GM12878 (cell line): Measurements from ENCODE around the gene RBM48. TPM values are rescaled to one million over a fixed set of nuclear protein-coding genes. Genes with fewer than 3 reads are reported as not detected.
"Not testable (repeated sequence)": the region's sequence is repeated elsewhere in the genome, so short reads cannot be mapped to it uniquely, and the experiment has no call there.

Experiments used
- ATAC-seq: fragments of 200-7000 bp; cut with Tn5 transposase; 3 replicates; pipeline ENCODE4 v1.9.1; 2020; ENCODE audit warnings: mild to moderate bottlenecking, moderate library complexity
- BruUV-seq: library from RNA; stranded (reverse); fragments of 400-500 nt; replicated peaks from 2 replicates; lab custom pipeline; 2021; lab: Mats Ljungman, UMichigan
- CTCF ChIA-PET: fragments of 300-600 bp; sonication (Branson Sonifier 250); formaldehyde crosslinking; extraction: SDS; loops from one replicate; lab custom pipeline; 2021; ENCODE audit warnings: inconsistent platforms; lab: Yijun Ruan, JAX
- POLR2A ChIA-PET: fragments of 350-600 bp; formaldehyde crosslinking; extraction: SDS; loops from one replicate; lab custom pipeline; 2021; ENCODE audit warnings: inconsistent platforms; lab: Charles Lee
- RAD21 ChIA-PET: fragments of 300-600 bp; sonication (Branson Sonifier 250); formaldehyde crosslinking; loops from one replicate; lab custom pipeline; 2023; ENCODE audit warnings: antibody characterized with exemption; ENCODE audit not compliant: unreplicated experiment; lab: Charles Lee
- SMC1A ChIA-PET: fragments of 300-600 bp; sonication (Branson Sonifier 250); formaldehyde crosslinking; loops from one replicate; lab custom pipeline; 2023; ENCODE audit not compliant: unreplicated experiment, uncharacterized antibody; lab: Charles Lee
- DNase-seq: peaks from one replicate; pipeline ENCODE4 v3.0.0-alpha.2; 2011; ENCODE audit warnings: low read depth, low spot score
- FAIRE-seq: peaks from 3 replicates; lab custom pipeline; 2011; peaks lifted over from hg19 to GRCh38; lab: Jason Lieb, UNC
- H2AFZ ChIP-seq: 2 replicates; pipeline ENCODE4 v1.6.0; 2011; ENCODE audit warnings: low read depth, low read length, control low read depth; ENCODE audit not compliant: control insufficient read depth
- H3K27ac ChIP-seq: 2 replicates; pipeline ENCODE4 v1.5.1; 2011; ENCODE audit warnings: control low read depth; ENCODE audit not compliant: control insufficient read depth, insufficient read depth
- H3K27me3 ChIP-seq, 2 experiments: replicated peaks in 1 of 2; 2 replicates each; pipeline versions ENCODE4 v1.6.0 to v1.6.1; 2011; ENCODE audit warnings: low read length in 1 of 2; ENCODE audit not compliant: control insufficient read depth in 2 of 2, insufficient read depth in 2 of 2
- H3K36me3 ChIP-seq, 2 experiments: 2 replicates each; pipeline ENCODE4 v1.5.1; 2011; ENCODE audit warnings: low read length in 1 of 2; ENCODE audit not compliant: control insufficient read depth in 2 of 2, insufficient read depth in 2 of 2
- H3K4me1 ChIP-seq: 2 replicates; pipeline ENCODE4 v1.6.1; 2011; ENCODE audit warnings: mild to moderate bottlenecking, low read length, moderate library complexity, mixed read lengths; ENCODE audit not compliant: control insufficient read depth, insufficient read depth
- H3K4me2 ChIP-seq: 2 replicates; pipeline ENCODE4 v1.6.0; 2011; ENCODE audit warnings: control low read depth; ENCODE audit not compliant: control insufficient read depth, insufficient read depth
- H3K4me3 ChIP-seq: fragments of 200-600 bp; sonication (generic); 2 replicates; pipeline ENCODE4 v1.5.1; 2016
- H3K79me2 ChIP-seq: 2 replicates; pipeline ENCODE4 v1.6.0; 2011; ENCODE audit warnings: low read length; ENCODE audit not compliant: control insufficient read depth, insufficient read depth
- H3K9ac ChIP-seq: 2 replicates; pipeline ENCODE4 v1.8.0; 2011; ENCODE audit warnings: low read length, control low read depth, mixed read lengths; ENCODE audit not compliant: control insufficient read depth, insufficient read depth
- H3K9me3 ChIP-seq: replicated peaks from 3 replicates; pipeline ENCODE4 v1.5.1; 2011; ENCODE audit warnings: mild to moderate bottlenecking, low read length; ENCODE audit not compliant: control insufficient read depth, insufficient read depth
- H4K20me1 ChIP-seq: 2 replicates; pipeline ENCODE4 v1.6.0; 2011; ENCODE audit not compliant: control insufficient read depth, insufficient read depth
- BMI1 ChIP-seq: fragments of 450-650 bp; IDR thresholded peaks from 2 replicates; pipeline ENCODE4 v1.6.1; 2016; ENCODE audit warnings: mild to moderate bottlenecking, moderate library complexity, borderline replicate concordance
- BRCA1 ChIP-seq: IDR thresholded peaks from 2 replicates; pipeline ENCODE4 v1.6.1; 2011; ENCODE audit warnings: low read depth, low read length, improper control_type of control experiment
- CBX5 ChIP-seq: sonication (generic); IDR thresholded peaks from 2 replicates; pipeline ENCODE4 v1.6.1; 2016; ENCODE audit warnings: low read depth, moderate library complexity, mild to moderate bottlenecking, inconsistent platforms
- CHD1 ChIP-seq: IDR thresholded peaks from 2 replicates; pipeline ENCODE4 v1.6.1; 2012; ENCODE audit warnings: low read depth, low read length, improper control_type of control experiment
- CHD2 ChIP-seq: IDR thresholded peaks from 2 replicates; pipeline ENCODE4 v1.6.1; 2011; ENCODE audit warnings: low read depth, low read length, improper control_type of control experiment, borderline replicate concordance
- CTCF ChIP-seq, 3 experiments: IDR thresholded peaks in 2 of 3; conservative IDR thresholded peaks in 1 of 3; 2 replicates each; pipeline ENCODE4 v1.5.1; 2011; ENCODE audit warnings: low read depth in 3 of 3, low read length in 3 of 3, mild to moderate bottlenecking in 3 of 3, control low read depth in 2 of 3, moderate library complexity in 2 of 3, inconsistent platforms in 1 of 3, mixed read lengths in 1 of 3; ENCODE audit not compliant: control insufficient read depth in 2 of 3, insufficient read depth in 1 of 3; ENCODE audit errors: extremely low read depth in 1 of 3
- ETV6 ChIP-seq, 2 experiments: fragments of 450-650 bp in 1 of 2; IDR thresholded peaks in 1 of 2; conservative IDR thresholded peaks in 1 of 2; 2 replicates each; pipeline ENCODE4 v1.6.1; 2014; ENCODE audit warnings: antibody characterized with exemption in 1 of 2, borderline replicate concordance in 1 of 2, low read depth in 1 of 2, mild to moderate bottlenecking in 1 of 2, moderate library complexity in 1 of 2
- EZH2 ChIP-seq: IDR thresholded peaks from 2 replicates; pipeline ENCODE4 v1.6.1; 2012; ENCODE audit warnings: low read depth, mild to moderate bottlenecking, control low read depth, inconsistent platforms, low read length, borderline replicate concordance; ENCODE audit not compliant: control insufficient read depth
- NBN ChIP-seq: fragments of 450-650 bp; IDR thresholded peaks from 2 replicates; pipeline ENCODE4 v1.6.1; 2016
- POLR2A ChIP-seq: IDR thresholded peaks from 2 replicates; pipeline ENCODE4 v1.6.1; 2011; ENCODE audit warnings: low read depth, mild to moderate bottlenecking, low read length
- RAD21 ChIP-seq: IDR thresholded peaks from 2 replicates; pipeline ENCODE4 v1.6.1; 2011; ENCODE audit warnings: mild to moderate bottlenecking, low read depth, low read length, moderate library complexity; ENCODE audit not compliant: insufficient read depth
- SUPT20H ChIP-seq: IDR thresholded peaks from 2 replicates; pipeline ENCODE4 v1.6.1; 2011; ENCODE audit warnings: low read depth, mild to moderate bottlenecking, low read length, moderate library complexity, borderline replicate concordance; ENCODE audit not compliant: control insufficient read depth
- ZNF622 ChIP-seq: fragments of 450-650 bp; IDR thresholded peaks from 2 replicates; pipeline ENCODE4 v1.6.1; 2017; ENCODE audit warnings: mild to moderate bottlenecking, inconsistent platforms
- WGBS: methylation state at CpG from one replicate; pipeline ENCODE4 v1.1.6; 2016; ENCODE audit warnings: low lambda C conversion rate; ENCODE audit not compliant: insufficient replicate concordance, insufficient coverage; ENCODE audit errors: missing lambda C conversion rate; 5-methylcytosine and 5-hydroxymethylcytosine counted together
- in situ Hi-C: fragments of 300-500 bp; cut with MboI; formaldehyde crosslinking; loops from 9 replicates; pipeline ENCODE4 v1.14.3; 2018; ENCODE audit warnings: mixed read lengths
- intact Hi-C: fragments of 100-400 bp; cut with micrococcal nuclease; formaldehyde crosslinking; loops from one replicate; pipeline ENCODE4 v1.14.2; 2022; ENCODE audit not compliant: unreplicated experiment
- polyA plus RNA-seq, 11 experiments: library from polyadenylated mRNA; depleted of rRNA in 4 of 11; unstranded in 6 of 11; stranded (reverse) in 5 of 11; fragments of >200 nt; fragmentation: Nextera tagmentation in 4 of 11; fragmentation: Illumina TruSeq in 1 of 11; extraction: Ambion mirVana in 4 of 11; extraction: Trizol in 1 of 11; gene quantifications; 1 replicate in 1 of 11; 2 replicates in 10 of 11; pipeline versions ENCODE4 v1.2.1 to v1.2.3, GENCODE V29; 2011 to 2016; ENCODE audit warnings: inconsistent platforms in 2 of 11, missing spikeins in 2 of 11, low read depth in 1 of 11
- total RNA-seq, 4 experiments: library from RNA; depleted of rRNA in 3 of 4; stranded (reverse); fragments of >200 nt in 3 of 4; fragmentation: Illumina TruSeq in 1 of 4; extraction: Trizol in 1 of 4; gene quantifications; 2 replicates each; pipeline versions ENCODE4 v1.2.1 to v1.2.3, GENCODE V29; 2013 to 2021

RBM48 gene
- total and polyA plus RNA-seq, 10 of the 15 experiments (the other 5 are each of a cell fraction or from before 2014, with no cell fraction given), result 8.5 to 14.7 (median 11.6) TPM

DNA sequence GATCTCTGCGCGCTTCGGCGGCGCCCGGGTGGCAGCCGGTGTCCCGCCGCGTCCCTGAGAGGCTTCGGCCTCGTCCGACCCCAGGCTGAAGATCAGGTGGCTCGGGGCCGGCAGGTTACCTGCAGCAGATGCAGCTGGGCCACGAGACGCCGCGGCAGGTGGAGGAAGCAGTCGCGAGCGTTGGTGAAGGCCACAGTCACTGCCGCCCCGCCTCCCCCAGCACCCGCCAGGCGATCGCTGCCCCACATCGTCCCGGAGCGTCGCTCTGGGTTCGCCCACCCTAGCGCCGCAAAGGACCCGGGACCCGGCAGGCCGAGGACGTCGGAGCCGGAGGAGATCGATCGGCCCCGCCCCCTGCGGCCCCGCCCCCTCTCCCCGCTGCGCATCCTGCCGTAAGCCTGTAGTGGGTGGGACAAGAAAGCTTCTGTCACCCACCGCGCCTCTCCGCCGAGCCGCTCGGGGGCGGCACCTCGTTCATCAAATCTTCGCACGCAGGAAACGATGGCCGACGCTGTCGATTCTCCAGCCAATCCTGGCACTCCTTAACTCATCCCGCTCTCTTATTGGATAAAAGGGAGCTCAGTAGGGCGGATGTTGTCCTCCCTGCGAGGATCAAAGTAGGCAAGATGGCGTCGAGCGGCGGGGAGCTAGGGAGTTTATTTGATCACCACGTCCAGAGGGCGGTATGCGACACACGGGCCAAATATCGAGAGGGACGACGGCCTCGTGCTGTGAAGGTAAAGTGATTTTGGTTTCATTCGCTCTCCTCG, at the start of gene RBM48, which contains the start of gene PEX1 (continued):
- TF ChIP-seq CBX5, result no peak
- no peak for TF ChIP-seq BRCA1
- no peak for TF ChIP-seq RAD21
- TF ChIP-seq CTCF (IDR thresholded peaks at IDR 0.05 in 2 of 3, conservative IDR thresholded peaks at IDR 0.05 in 1 of 3; ENCODE audit: control insufficient read depth in 2 of 3, extremely low read depth in 1 of 3, insufficient read depth in 1 of 3, low read depth in 3 of 3, low read length in 3 of 3), result peak; percentile 36 to 76 (median 45); a peak in 5 of 6 replicates
- TF ChIP-seq NBN, result peak; percentile 72
- TF ChIP-seq CHD1, result no peak
- peak; percentile 90 for TF ChIP-seq POLR2A
- TF ChIP-seq BMI1, result no peak
- no peak for TF ChIP-seq ETV6 (conservative IDR thresholded peaks at IDR 0.05 in 1 of 2, IDR thresholded peaks at IDR 0.05 in 1 of 2; ENCODE audit: borderline replicate concordance in 1 of 2, low read depth in 1 of 2)
- TF ChIP-seq CHD2, result peak; percentile 85; the same call in 1 of the 2 replicates
- no peak for TF ChIP-seq SUPT20H
- no peak for TF ChIP-seq EZH2
- no peak for TF ChIP-seq ZNF622

DNA sequence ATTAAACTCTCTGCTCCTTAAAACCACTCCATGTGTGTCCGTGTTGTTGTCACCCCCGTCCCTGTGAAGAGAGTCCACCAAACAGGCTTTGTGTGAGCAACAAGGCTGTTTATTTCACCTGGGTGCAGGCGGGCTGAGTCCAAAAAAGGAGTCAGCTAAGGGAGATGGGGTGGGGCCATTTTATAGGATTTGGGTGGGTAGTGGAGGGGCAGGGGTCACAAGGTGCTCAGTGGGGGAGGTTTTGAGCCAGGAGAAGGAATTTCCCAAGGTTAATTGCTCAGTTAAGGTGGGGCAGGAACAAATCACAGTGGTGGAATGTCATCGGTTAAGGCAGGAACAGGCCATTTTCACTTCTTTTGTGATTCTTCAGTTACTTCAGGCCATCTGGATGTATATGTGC, 49.4 kb upstream of the RBM48 start:
- ATAC-seq, H3K4me2 ChIP-seq, H3K36me3 ChIP-seq, H3K27me3 ChIP-seq, H3K4me1 ChIP-seq, in situ Hi-C loops, BruUV-seq, POLR2A ChIA-PET, H3K79me2 ChIP-seq, FAIRE-seq, SMC1A ChIA-PET, H3K27ac ChIP-seq, H4K20me1 ChIP-seq, H3K4me3 ChIP-seq, H3K9me3 ChIP-seq, RAD21 ChIA-PET, H3K9ac ChIP-seq, DNase-seq, H2AFZ ChIP-seq, intact Hi-C loops: not testable (repeated sequence)
- 94% methylated on average over 4 of the region's 4 CpGs for WGBS
- CTCF ChIA-PET, result interaction anchor here (3.6 kb wide), 1 partner anchor 18 kb away, joined by 11 read pairs; no protein-coding TSS in a partner anchor

DNA sequence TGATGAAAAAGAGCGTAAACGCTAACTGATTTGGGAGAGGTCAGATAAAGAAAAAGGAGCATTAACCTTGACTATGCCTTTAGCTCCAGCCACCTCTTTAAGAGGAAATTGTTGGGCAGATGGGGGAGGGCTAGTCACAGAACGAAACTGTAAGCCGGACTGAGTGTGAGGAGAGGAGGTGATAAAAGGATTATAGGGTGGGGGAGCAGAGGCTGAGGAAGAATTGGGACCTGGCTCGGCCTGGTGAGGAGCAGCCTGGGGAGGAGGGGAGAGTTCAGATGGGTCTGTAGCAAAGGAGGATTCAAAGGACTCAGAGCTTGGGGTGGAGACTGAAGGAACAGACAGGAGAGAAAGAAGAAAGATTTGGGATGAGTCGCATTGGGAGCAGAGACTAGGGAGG, 45.0 kb upstream of the RBM48 start:
- H3K36me3 ChIP-seq, H3K27me3 ChIP-seq, RAD21 ChIA-PET, H3K79me2 ChIP-seq, H3K4me2 ChIP-seq, CTCF ChIA-PET, H3K4me1 ChIP-seq, H4K20me1 ChIP-seq, POLR2A ChIA-PET, FAIRE-seq, BruUV-seq, H3K9ac ChIP-seq, intact Hi-C loops, H2AFZ ChIP-seq, DNase-seq, in situ Hi-C loops, SMC1A ChIA-PET, H3K9me3 ChIP-seq, ATAC-seq, H3K4me3 ChIP-seq, H3K27ac ChIP-seq: not testable (repeated sequence)
- WGBS, result 93% methylated on average over 5 of the region's 6 CpGs
